Measurements from ENCODE around the gene AIG1. TPM values are rescaled to one million over a fixed set of nuclear protein-coding genes. Genes with fewer than 3 reads are reported as not detected.
"Not testable (repeated sequence)": the region's sequence is repeated elsewhere in the genome, so short reads cannot be mapped to it uniquely, and the experiment has no call there.

Gene AIG1
- 29.6 TPM for total RNA-seq
- long read RNA-seq, transcript AIG1-208 (4 exons, 3,393 nt), result minor isoform, 6 of 50 reads
- long read RNA-seq, transcript AIG1-202 (6 exons, 1,395 nt), result major isoform, 26 of 50 reads
- long read RNA-seq, partial matches to known transcripts, result 3 of 50 reads
- long read RNA-seq, other reads (novel, unspliced or antisense), result 14 of 50 reads

GRCh38 chr6:143060806-143061596 lies at the start of gene AIG1:
Gene AIG1, plus strand, starts transcription at chr6:143060889. Its CDS starts 37 bp downstream, at chr6:143060926.
- Histone ChIP-seq H3K36me3 (no peaks in the 10 kb centered on the region), H3K4me3 (peak within 1 kb of the TSS; percentile 75), H3K27ac (peak within 1 kb of the TSS; percentile 95), H3K27me3 (ENCODE audit: low read depth) (no peaks in the 10 kb centered on the region), H3K4me1 (peaks cover 16% of the 10 kb centered on the region), H3K9me3 (no peaks in the 10 kb centered on the region)
- DNase-seq, result no peak
- intact Hi-C loops (cut with DNase I), result no loop called here
- TF ChIP-seq, protein P1, sequence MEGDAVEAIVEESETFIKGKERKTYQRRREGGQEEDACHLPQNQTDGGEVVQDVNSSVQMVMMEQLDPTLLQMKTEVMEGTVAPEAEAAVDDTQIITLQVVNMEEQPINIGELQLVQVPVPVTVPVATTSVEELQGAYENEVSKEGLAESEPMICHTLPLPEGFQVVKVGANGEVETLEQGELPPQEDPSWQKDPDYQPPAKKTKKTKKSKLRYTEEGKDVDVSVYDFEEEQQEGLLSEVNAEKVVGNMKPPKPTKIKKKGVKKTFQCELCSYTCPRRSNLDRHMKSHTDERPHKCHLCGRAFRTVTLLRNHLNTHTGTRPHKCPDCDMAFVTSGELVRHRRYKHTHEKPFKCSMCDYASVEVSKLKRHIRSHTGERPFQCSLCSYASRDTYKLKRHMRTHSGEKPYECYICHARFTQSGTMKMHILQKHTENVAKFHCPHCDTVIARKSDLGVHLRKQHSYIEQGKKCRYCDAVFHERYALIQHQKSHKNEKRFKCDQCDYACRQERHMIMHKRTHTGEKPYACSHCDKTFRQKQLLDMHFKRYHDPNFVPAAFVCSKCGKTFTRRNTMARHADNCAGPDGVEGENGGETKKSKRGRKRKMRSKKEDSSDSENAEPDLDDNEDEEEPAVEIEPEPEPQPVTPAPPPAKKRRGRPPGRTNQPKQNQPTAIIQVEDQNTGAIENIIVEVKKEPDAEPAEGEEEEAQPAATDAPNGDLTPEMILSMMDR (IDR thresholded peaks at IDR 0.05), result no peak
- ATAC-seq, result peak; percentile 51 to 73

GRCh38 chr6:143014764-143015163 lies 45.9 kb upstream of the AIG1 start:
- TF ChIP-seq, protein P1 (IDR thresholded peaks at IDR 0.05), result no peak
- Histone ChIP-seq H3K27me3 (ENCODE audit: low read depth) (no peaks in the 10 kb centered on the region), H3K27ac (no peak overlapping the region), H3K9me3 (no peaks in the 10 kb centered on the region), H3K4me1 (no peaks in the 10 kb centered on the region), H3K36me3 (no peaks in the 10 kb centered on the region), H3K4me3 (no peak overlapping the region)
- ATAC-seq (no peak), DNase-seq (no peak)
- intact Hi-C loops (cut with DNase I), result no loop called here

DNA sequence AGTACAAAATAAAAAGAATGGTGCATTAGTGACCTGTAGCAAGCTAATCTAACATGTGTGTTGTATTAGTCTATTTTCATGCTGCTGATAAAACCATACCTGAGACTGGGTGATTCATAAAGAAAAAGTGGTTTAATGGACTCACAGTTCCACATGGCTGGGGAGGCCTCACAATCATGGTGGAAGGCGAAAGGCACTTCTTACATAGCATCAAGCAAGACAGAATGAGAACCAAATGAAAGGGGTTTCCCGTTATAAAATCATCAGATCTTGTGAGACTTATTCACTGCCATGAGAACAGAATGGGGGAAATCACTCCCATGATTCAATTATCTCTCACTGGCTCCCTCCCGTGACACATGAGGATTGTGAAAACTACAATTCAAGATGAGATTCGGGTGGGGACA lies 45.4 kb upstream of the AIG1 start:
- intact Hi-C loops (cut with DNase I), result no loop called here
- ATAC-seq (no peak), DNase-seq (no peak)
- H3K9me3 ChIP-seq, result no peaks in the 10 kb centered on the region
- H3K4me1 ChIP-seq, result no peaks in the 10 kb centered on the region
- TF ChIP-seq, protein P1 (IDR thresholded peaks at IDR 0.05), result no peak
- H3K27me3 ChIP-seq (ENCODE audit: low read depth), result no peaks in the 10 kb centered on the region
- H3K27ac ChIP-seq, result no peak overlapping the region
- H3K36me3 ChIP-seq, result no peaks in the 10 kb centered on the region
- no peak overlapping the region for H3K4me3 ChIP-seq

DNA sequence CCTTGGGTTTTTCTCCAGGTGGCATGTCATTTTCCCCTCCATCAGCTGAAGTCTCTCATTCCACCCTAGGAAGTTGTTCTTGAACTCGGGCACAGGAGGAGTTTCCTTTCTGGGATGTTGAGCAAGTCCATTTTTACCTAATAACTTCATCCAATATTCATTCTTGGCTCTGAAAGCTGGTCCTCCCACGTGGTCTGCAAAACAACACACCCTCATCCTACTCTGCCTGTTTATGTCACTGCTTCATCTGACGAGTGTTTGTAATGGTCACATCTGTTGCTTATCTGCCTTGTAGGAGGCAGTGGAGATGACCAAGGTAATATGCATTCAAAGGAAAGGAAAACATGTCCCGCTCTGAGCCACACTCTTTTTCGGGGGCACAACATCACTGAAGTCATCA lies 41.7 kb upstream of the AIG1 start:
- intact Hi-C loops (cut with DNase I), result no loop called here
- no peak for ATAC-seq
- H3K27ac ChIP-seq, result no peak overlapping the region
- H3K36me3 ChIP-seq, result no peaks in the 10 kb centered on the region
- no peak for DNase-seq
- H3K4me3 ChIP-seq, result no peak overlapping the region
- H3K27me3 ChIP-seq (ENCODE audit: low read depth), result no peaks in the 10 kb centered on the region
- H3K4me1 ChIP-seq, result no peaks in the 10 kb centered on the region
- TF ChIP-seq, protein P1 (IDR thresholded peaks at IDR 0.05), result no peak
- H3K9me3 ChIP-seq, result no peaks in the 10 kb centered on the region

GRCh38 chr6:143020862-143021261 lies 39.8 kb upstream of the AIG1 start:
- H3K9me3 ChIP-seq; H3K27me3 ChIP-seq (ENCODE audit: low read depth); H3K4me3 ChIP-seq; H3K27ac ChIP-seq; H3K36me3 ChIP-seq; intact Hi-C loops (cut with DNase I); ATAC-seq; DNase-seq; H3K4me1 ChIP-seq: not testable (repeated sequence)

- H3K9me3 ChIP-seq, result no peaks in the 10 kb centered on the region
- no peak overlapping the region for H3K4me3 ChIP-seq
- intact Hi-C loops (cut with DNase I), result no loop called here
- H3K36me3 ChIP-seq, result no peaks in the 10 kb centered on the region
- ATAC-seq, result no peak
- no peak for DNase-seq
- H3K4me1 ChIP-seq, result no peaks in the 10 kb centered on the region
- H3K27me3 ChIP-seq (ENCODE audit: low read depth), result no peaks in the 10 kb centered on the region
- TF ChIP-seq, protein P1 (IDR thresholded peaks at IDR 0.05), result no peak
- no peak overlapping the region for H3K27ac ChIP-seq
These were observed 39.1 kb upstream of the AIG1 start for GRCh38 chr6:143021543-143021942.

All from lower lobe of right lung (tissue), 2 donors.